OCI-LY3 (cell line): ENCODE measurements around the gene SMPD2.

Experiments
- H2AFZ ChIP-seq: fragments of 200-600, 300-600 bp; shearing (Covaris generic); 2 replicates; pipeline ENCODE4 v1.6.0; 2014; ENCODE audit warnings: antibody characterized with exemption, low read depth, low read length
- H3K27ac ChIP-seq: fragments of 200-600, 300-600 bp; sonication (generic); 2 replicates; pipeline ENCODE4 v1.5.1; 2014; ENCODE audit warnings: mild to moderate bottlenecking, low read length, moderate library complexity, mixed read lengths
- H3K27me3 ChIP-seq: fragments of 200-600, 300-600 bp; sonication (generic); 2 replicates; pipeline ENCODE4 v1.6.1; 2014; ENCODE audit warnings: low read depth, low read length, mixed read lengths
- H3K36me3 ChIP-seq: fragments of 200-600, 300-600 bp; sonication (generic); replicated peaks from 2 replicates; pipeline ENCODE3; 2014; ENCODE audit warnings: low read depth, low read length, mixed read lengths
- H3K4me1 ChIP-seq: fragments of 300-600, 200-600 bp; sonication (generic); 2 replicates; pipeline ENCODE4 v1.6.1; 2014; ENCODE audit warnings: low read length, mixed read lengths
- H3K4me2 ChIP-seq: fragments of 200-600, 300-600 bp; sonication (generic); 2 replicates; pipeline ENCODE4 v1.6.1; 2014; ENCODE audit warnings: low read length, mixed read lengths
- H3K4me3 ChIP-seq: fragments of 300-600, 200-600 bp; sonication (generic); 2 replicates; pipeline ENCODE4 v1.5.1; 2014; ENCODE audit warnings: antibody characterized with exemption, mild to moderate bottlenecking, low read length, moderate library complexity
- H3K79me2 ChIP-seq: fragments of 300-600, 200-600 bp; shearing (Covaris generic); 2 replicates; pipeline ENCODE4 v1.6.1; 2014; ENCODE audit warnings: mild to moderate bottlenecking, low read length, mixed read lengths
- H3K9ac ChIP-seq: fragments of 300-600, 200-600 bp; shearing (Covaris generic); 2 replicates; pipeline ENCODE4 v1.6.0; 2014; ENCODE audit warnings: mild to moderate bottlenecking, low read length, moderate library complexity
- H3K9me3 ChIP-seq: fragments of 200-600, 300-600 bp; shearing (Covaris generic); 2 replicates; pipeline ENCODE4 v1.6.1; 2014; ENCODE audit warnings: low read length, mixed read lengths; ENCODE audit not compliant: insufficient read depth
- H4K20me1 ChIP-seq: fragments of 200-600, 300-600 bp; sonication (generic); 2 replicates; pipeline ENCODE4 v1.6.1; 2016; ENCODE audit warnings: low read length, mixed read lengths; ENCODE audit not compliant: insufficient read depth
- EZH2phosphoT487 ChIP-seq: fragments of 200-600 bp; shearing (Covaris generic); IDR thresholded peaks from 2 replicates; pipeline ENCODE4 v1.6.1; 2018; ENCODE audit warnings: antibody characterized with exemption, mixed run types, low read depth
- TF ChIP-seq, protein P1 (sequence below): fragments of 200-600, 300-600 bp; sonication (generic); IDR thresholded peaks from 2 replicates; pipeline ENCODE4 v1.5.1; 2014; ENCODE audit warnings: antibody characterized with exemption, low read length, low read depth

Gene SMPD2

GRCh38 chr6:109396046-109396718, 44.3 kb upstream of the SMPD2 start:
- no peak overlapping the region; the same call in 1 of the 2 replicates for H2AFZ ChIP-seq
- H4K20me1 ChIP-seq: no peaks in the 10 kb centered on the region
- H3K9ac ChIP-seq: peak overlapping the region; percentile 39; the same call in 1 of the 2 replicates
- peaks cover 34% of the 10 kb centered on the region for H3K4me1 ChIP-seq
- TF ChIP-seq EZH2phosphoT487: no peak
- TF ChIP-seq, protein P1, sequence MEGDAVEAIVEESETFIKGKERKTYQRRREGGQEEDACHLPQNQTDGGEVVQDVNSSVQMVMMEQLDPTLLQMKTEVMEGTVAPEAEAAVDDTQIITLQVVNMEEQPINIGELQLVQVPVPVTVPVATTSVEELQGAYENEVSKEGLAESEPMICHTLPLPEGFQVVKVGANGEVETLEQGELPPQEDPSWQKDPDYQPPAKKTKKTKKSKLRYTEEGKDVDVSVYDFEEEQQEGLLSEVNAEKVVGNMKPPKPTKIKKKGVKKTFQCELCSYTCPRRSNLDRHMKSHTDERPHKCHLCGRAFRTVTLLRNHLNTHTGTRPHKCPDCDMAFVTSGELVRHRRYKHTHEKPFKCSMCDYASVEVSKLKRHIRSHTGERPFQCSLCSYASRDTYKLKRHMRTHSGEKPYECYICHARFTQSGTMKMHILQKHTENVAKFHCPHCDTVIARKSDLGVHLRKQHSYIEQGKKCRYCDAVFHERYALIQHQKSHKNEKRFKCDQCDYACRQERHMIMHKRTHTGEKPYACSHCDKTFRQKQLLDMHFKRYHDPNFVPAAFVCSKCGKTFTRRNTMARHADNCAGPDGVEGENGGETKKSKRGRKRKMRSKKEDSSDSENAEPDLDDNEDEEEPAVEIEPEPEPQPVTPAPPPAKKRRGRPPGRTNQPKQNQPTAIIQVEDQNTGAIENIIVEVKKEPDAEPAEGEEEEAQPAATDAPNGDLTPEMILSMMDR: no peak
- no peaks in the 10 kb centered on the region for H3K9me3 ChIP-seq
- no peaks in the 10 kb centered on the region for H3K79me2 ChIP-seq
- H3K27ac ChIP-seq: peak overlapping the region; percentile 58
- peak overlapping the region; percentile 56 for H3K4me3 ChIP-seq
- peak overlapping the region; percentile 80 for H3K4me2 ChIP-seq
- H3K27me3 ChIP-seq: no peaks in the 10 kb centered on the region
- no peaks in the 10 kb centered on the region for H3K36me3 ChIP-seq

- Histone ChIP-seq H3K79me2 (no peaks in the 10 kb centered on the region), H3K27ac (peak overlapping the region; percentile 58; the same call in 1 of the 2 replicates), H3K4me2 (peak overlapping the region; percentile 80), H2AFZ (no peak overlapping the region), H3K27me3 (no peaks in the 10 kb centered on the region), H4K20me1 (no peaks in the 10 kb centered on the region), H3K9ac (peak overlapping the region; percentile 39; the same call in 1 of the 2 replicates), H3K36me3 (no peaks in the 10 kb centered on the region), H3K4me3 (peak overlapping the region; percentile 56), H3K9me3 (no peaks in the 10 kb centered on the region), H3K4me1 (peaks cover 34% of the 10 kb centered on the region)
- TF ChIP-seq, protein P1: peak; percentile 54
- TF ChIP-seq EZH2phosphoT487: no peak
Measured at GRCh38 chr6:109397020-109397419, 43.5 kb upstream of the SMPD2 start.

DNA sequence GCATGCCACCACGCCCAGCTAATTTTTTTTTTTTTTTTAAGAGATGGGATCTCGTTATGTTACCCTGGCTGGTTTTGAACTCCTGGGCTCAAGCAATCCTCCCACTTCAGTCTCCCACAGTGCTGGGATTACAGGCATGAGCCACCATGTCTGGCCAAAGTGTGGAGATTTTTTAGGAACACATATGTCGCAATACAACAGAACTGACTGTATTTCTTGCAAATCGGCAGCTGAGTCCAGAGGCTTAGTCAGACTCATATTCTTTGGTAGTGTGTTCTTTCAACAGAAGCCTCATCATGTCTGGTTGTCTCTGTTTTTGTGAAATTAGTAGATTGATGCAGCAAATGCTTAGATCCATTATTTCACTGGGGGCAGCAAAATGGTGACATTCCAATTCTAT, 34.3 kb upstream of the SMPD2 start:
- Histone ChIP-seq H2AFZ (no peak overlapping the region), H3K27me3 (no peaks in the 10 kb centered on the region; the same call in 1 of the 2 replicates), H3K36me3 (no peaks in the 10 kb centered on the region), H3K9ac (no peak overlapping the region), H3K4me3 (no peak overlapping the region), H3K4me2 (no peak overlapping the region), H3K27ac (no peak overlapping the region), H4K20me1 (no peaks in the 10 kb centered on the region), H3K9me3 (no peaks in the 10 kb centered on the region), H3K79me2 (no peaks in the 10 kb centered on the region), H3K4me1 (no peaks in the 10 kb centered on the region)
- TF ChIP-seq, protein P1: no peak
- TF ChIP-seq EZH2phosphoT487: no peak

DNA sequence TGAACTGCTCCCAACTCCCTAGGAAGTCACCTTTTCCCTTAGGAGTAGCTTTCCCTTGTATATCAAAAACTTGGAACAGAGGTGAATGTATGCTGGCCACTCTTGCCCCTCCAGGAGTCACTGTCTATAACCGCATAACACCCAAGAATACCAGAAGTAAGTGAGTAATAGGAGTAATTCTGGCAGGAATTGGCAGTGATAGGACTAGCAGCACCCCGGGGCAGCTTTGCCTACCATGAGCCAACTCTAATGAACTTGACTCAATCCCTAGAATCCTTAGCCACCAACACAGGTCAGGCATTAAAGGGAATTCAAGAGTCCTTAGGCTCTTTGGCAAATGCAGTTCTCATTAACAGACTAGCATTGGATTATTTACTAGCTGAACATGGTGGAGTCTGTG, 29.5 kb upstream of the SMPD2 start:
- no peaks in the 10 kb centered on the region for H3K36me3 ChIP-seq
- no peaks in the 10 kb centered on the region for H3K9me3 ChIP-seq
- no peak overlapping the region for H2AFZ ChIP-seq
- no peak overlapping the region for H3K4me2 ChIP-seq
- H3K27ac ChIP-seq: no peak overlapping the region
- H3K27me3 ChIP-seq: no peaks in the 10 kb centered on the region; the same call in 1 of the 2 replicates
- H3K79me2 ChIP-seq: no peaks in the 10 kb centered on the region
- no peaks in the 10 kb centered on the region for H3K4me1 ChIP-seq
- H4K20me1 ChIP-seq: no peaks in the 10 kb centered on the region
- H3K4me3 ChIP-seq: no peak overlapping the region
- TF ChIP-seq, protein P1: no peak
- no peak for TF ChIP-seq EZH2phosphoT487
- no peak overlapping the region for H3K9ac ChIP-seq
